ENCODE measurements around the gene BLVRA.

DNA sequence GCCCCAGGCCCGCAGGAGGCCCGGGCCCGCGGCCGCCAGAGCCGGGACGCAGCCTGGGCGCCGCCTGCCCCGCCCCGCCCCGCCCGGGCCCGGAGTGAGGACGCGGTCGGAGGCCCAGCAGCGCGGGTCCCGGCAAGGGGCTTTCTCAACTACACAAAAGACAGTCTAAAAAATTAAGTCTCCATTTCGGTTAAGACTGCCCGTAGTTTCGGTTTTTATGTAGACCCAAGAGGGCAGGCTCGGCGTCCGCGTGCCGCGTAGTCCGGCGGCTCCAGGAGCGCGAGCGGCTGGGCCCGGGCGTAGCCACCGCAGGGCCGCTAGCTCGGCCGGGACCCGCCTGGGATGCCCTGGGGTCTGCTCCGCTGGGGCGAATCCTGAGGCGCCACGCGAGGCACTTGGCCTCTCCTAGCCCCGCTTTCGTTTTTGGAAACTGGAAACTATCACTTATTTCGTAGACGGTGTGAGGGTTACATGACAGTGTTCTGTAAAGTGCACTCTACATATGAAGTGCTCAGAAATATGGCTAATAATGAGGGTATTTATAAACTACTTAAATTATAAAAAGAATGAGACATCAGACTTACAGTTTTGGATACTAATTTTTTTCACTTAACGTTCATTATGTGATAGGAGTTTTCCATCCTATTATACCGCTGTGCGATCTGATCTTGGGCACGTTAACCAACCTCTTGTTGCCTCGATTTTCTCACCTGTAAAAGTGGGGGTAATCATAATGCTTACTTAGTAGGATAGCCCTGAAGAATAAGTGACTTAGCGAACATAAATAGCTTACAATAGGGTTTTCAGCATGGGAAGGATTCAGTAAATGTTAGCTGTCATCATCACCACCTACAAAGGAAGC is 573 bp downstream of the BLVRA start:
- TF ChIP-seq, protein P1, sequence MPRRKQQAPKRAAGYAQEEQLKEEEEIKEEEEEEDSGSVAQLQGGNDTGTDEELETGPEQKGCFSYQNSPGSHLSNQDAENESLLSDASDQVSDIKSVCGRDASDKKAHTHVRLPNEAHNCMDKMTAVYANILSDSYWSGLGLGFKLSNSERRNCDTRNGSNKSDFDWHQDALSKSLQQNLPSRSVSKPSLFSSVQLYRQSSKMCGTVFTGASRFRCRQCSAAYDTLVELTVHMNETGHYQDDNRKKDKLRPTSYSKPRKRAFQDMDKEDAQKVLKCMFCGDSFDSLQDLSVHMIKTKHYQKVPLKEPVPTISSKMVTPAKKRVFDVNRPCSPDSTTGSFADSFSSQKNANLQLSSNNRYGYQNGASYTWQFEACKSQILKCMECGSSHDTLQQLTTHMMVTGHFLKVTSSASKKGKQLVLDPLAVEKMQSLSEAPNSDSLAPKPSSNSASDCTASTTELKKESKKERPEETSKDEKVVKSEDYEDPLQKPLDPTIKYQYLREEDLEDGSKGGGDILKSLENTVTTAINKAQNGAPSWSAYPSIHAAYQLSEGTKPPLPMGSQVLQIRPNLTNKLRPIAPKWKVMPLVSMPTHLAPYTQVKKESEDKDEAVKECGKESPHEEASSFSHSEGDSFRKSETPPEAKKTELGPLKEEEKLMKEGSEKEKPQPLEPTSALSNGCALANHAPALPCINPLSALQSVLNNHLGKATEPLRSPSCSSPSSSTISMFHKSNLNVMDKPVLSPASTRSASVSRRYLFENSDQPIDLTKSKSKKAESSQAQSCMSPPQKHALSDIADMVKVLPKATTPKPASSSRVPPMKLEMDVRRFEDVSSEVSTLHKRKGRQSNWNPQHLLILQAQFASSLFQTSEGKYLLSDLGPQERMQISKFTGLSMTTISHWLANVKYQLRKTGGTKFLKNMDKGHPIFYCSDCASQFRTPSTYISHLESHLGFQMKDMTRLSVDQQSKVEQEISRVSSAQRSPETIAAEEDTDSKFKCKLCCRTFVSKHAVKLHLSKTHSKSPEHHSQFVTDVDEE (CRISPR knock-in tag; IDR thresholded peaks at IDR 0.05): no peak
- TF ChIP-seq, protein P2, sequence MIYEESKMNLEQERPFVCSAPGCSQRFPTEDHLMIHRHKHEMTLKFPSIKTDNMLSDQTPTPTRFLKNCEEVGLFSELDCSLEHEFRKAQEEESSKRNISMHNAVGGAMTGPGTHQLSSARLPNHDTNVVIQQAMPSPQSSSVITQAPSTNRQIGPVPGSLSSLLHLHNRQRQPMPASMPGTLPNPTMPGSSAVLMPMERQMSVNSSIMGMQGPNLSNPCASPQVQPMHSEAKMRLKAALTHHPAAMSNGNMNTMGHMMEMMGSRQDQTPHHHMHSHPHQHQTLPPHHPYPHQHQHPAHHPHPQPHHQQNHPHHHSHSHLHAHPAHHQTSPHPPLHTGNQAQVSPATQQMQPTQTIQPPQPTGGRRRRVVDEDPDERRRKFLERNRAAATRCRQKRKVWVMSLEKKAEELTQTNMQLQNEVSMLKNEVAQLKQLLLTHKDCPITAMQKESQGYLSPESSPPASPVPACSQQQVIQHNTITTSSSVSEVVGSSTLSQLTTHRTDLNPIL (CRISPR knock-in tag; IDR thresholded peaks at IDR 0.05; ENCODE audit: low read depth): no peak
- TF ChIP-seq ISL1 (CRISPR knock-in tag; IDR thresholded peaks at IDR 0.05) (no peak), PPARA (CRISPR knock-in tag; IDR thresholded peaks at IDR 0.05; ENCODE audit: borderline replicate concordance) (no peak), BACH2 (CRISPR knock-in tag; IDR thresholded peaks at IDR 0.05; ENCODE audit: borderline replicate concordance) (no peak)

Data from SK-N-SH treated with all-trans-retinoic acid at 6 μM for 48 hours (cell line).